NCI-H1930 (cell line): ENCODE results near the gene SERPINB1.
"Not testable (repeated sequence)": the region's sequence is repeated elsewhere in the genome, so short reads cannot be mapped to it uniquely, and the experiment has no call there.

Experiments used
- DNase-seq, 2 experiments: peaks; one replicate each; lab custom pipeline; 2025; lab: John Stamatoyannopoulos, UW

The SERPINB1 gene

DNA sequence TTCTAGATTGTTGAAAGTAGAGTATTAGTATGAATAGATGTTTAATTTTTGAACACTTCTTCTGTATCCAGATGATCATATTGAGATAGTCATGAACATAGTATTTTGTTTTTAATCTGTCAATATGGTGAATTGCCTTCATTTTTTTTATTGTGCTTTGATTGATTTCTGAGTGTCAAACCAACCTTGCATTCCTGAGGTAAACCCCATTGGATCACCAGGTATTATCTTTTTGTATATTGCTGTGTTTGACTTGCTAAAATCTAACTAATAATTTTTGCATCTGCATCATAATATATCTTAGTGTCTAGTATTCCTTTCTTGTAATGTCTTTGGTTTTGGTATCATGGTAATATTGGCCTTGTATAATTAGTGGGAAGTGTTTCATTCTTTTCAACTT, 25.5 kb downstream of the SERPINB1 start:
- DNase-seq, result no peak

DNA sequence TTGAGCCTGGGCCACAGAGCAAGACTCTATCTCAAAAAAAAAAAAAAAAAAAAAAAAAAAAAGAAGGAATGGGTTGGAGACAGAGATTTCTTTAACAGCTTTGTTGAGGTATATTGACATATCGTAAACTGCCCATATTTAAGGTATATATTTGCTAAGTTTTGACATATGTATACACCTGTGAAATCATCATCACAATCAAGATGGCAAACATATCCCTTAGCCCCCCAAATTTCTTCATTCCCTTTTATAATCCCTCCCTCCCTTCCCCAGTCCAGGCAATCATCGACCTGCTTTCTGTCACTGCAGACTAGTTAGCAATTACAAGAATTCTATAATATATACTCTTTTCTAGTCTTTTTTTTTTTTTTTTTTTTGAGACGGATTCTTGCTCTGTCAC, 29.0 kb downstream of the SERPINB1 start:
- DNase-seq, result no peak

DNA sequence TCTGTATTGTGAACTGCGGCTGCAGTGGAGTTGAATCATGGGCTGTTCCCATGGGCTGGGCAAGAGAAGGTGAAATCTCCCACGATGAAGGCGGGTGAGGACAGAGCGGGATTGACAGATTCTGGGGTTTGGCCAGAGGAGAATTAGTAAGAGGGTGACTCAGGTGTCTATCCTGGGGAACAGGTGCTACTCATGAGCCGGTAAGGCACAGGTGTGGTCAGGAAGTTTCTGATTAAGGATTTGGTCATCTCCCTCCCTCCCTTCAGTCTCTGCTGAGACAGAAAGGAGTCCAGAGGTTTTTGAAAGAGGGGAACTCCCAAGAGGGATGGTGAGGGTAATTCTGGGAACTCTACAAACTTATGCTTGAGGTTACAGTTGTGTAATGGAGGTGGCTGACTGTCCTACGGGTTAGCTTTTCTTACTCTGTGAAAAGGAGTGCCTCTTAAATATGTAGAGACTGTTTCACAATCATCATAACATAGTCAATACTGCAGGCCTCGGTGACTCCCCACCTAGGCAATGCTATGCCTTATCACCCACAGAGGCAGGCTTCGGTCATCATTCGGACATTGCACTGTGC, 31.5 kb downstream of the SERPINB1 start:
- no peak for DNase-seq

DNA sequence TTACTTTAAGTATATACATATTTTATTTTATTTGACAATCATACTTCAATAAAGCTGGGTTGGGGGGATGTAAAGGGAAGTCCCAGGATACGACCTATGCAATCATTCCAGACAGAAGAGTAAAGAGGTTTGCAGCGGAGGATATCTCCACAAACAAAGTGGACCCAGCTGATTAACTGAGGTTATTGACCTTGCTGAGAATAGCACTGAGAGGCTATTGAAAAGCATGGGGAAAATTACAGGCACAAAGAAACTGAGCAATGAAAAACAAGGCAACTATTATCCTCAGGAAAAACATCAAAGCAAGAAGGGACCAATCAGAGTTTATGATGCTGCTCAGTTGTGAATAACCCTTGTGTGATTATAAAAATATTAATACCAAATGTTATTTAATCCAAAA, 32.6 kb downstream of the SERPINB1 start:
- DNase-seq, result no peak

DNA sequence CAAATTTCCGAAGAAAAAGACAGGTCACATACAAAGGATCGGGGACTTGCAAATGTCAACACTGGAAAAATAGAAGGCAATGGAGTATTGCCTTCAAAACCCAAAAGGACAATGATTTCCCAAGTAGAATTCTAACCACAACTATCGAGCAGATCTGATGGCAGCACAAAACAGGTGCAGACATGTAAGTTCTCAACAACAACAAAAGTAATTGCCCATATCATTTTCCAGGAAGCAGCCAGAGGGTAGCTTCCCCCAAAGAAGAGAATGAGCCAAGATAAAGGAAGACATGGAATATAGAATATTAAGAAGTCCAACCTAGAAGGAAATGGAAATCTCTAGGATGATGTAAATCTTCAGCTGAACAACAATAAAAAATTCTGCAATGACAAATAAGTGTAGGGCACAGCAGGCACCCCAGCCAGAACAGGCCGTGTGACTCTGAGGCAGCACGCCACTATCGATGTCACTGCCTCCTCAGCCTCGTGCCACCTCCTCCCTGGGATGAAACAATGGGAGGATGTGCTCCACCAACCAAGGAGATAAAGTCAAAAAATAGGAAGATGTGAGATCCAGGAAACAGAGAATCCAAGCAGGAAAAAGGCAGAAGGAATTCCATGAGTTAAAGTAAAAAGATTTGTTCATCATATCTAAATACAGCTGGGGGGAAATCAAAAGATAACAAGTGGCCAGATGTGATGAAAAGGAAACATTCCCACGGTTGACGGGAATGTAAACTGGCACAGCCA, 34.1 kb downstream of the SERPINB1 start:
- DNase-seq, result no peak

DNA sequence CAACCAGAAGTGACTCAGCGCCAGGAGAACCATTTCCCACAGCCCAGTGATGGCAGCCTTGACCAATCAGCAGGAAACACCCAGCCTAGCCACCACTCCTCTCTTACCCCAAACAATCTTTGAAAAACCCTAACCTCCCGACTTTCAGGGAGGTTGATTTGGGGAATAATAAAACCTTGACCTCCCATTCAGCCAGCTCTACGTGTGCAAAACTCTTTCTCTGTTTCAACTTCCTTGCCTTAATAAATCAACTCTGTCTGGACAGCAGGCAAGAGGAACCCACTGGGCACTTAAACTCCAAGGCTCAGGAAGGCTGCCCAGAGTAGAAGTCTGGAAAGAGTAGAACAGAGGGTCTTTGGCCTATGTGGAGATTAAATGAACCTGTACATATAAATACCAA, 35.0 kb downstream of the SERPINB1 start:
- no peak for DNase-seq

DNA sequence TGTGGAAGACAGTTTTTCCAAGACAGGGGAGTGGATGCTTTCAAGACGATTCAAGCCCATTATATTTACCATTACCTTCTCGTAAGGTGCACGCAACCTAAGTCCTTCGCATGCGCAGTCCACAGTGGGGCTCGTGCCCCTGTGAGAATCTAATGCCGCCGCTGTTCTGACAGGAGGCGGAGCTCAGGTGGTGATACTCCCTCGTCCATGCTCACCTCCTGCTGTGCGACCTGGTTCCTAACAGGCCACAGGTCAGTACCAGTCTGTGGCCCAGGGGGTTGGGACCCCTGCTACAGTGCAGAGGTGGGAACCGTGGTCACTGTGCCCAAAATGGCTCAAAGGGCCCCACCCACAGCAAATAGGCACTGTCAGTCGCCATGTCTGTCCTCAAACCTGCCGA, 36.6 kb downstream of the SERPINB1 start:
- no peak for DNase-seq

DNA sequence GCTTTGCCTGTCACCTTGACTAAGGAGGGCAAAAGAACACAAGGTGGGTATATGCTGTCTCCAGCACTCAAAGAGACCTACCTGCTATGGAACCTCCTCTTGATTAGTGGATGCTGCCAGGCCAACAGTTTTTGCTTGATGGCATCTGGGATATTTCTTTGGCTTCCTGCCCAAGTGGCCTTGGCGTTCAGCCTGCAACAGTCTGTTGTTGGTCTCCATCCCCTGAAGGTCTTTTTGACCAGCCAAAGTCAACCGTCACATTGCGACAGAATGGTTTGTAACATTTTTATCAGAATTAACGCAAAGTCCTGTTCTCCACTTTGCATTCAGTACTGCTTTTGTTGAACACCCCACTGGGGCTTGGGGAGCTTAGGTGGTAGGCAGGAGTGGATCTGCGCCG, 37.1 kb downstream of the SERPINB1 start:
- no peak for DNase-seq

DNA sequence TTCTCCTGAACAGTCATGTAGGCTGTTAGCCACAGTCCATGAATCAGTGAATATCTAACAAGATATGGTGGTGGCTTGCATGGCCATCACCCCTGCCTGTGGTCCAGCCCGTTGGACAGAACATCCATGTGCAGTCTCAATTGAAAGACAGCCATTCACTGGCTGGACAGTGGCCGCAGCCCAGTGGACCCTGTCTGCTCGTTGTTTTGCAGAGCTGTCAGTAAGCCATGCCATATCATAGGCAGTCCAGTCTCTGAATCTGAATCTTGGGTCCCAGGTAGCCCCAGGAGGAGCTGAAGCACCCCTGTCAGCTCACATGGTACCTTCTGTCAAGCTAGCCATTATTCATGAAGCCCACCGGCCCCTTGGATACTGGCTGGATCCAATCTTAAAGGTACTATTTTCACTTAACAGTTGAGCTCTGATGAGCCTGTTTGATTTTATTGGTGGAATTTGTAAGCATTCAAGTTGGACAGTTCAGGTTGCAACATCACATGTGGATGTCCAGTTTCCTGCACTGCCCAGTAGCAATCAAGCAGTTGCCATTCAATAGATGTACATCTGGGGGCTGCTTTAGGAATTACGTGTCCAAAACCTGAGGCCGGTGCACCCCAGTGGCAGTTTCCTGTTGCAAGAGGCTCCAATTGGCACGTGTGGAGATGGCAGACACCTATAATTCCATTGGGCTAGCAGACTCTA, 37.8 kb downstream of the SERPINB1 start:
- no peak for DNase-seq

DNA sequence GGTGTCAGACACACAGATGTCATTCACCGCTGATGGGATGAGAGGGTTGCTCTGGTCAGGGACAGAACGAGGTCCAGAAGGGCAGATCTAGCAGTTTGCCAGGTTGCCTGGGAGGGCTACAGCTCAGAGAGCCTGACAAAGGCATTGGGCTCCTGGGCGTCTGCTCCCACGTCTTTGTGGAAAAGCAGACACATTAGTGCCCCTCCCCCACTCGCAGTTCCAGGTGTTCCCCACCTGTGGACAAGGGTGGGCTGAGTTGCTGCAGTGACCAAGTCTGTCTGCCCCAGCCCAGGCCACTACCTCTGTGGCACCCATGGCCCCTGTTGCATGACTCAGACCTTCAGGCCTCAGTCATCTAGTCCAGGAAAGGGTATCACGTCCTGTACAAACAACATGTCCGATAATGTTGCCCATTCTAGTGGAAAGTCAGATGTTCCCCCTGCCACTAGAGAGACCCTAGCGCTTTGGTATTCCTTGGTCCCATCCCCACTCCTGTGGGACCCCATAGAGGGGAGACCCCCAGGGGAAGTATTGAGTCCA, 39.1 kb downstream of the SERPINB1 start:
- no peak for DNase-seq

DNA sequence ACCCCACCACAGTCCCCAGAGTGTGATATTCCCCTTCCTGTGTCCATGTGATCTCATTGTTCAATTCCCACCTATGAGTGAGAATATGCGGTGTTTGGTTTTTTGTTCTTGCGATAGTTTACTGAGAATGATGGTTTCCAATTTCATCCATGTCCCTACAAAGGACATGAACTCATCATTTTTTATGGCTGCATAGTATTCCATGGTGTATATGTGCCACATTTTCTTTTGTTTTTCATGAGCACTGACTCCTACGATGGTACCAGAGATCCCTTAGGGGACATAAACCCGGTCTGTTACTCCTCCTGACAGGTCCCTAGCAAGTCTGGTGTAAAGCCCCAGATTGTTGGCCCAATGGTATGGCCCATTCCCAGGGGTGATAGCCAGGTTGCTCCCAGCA, 40.0 kb downstream of the SERPINB1 start:
- not testable (repeated sequence) for DNase-seq

DNA sequence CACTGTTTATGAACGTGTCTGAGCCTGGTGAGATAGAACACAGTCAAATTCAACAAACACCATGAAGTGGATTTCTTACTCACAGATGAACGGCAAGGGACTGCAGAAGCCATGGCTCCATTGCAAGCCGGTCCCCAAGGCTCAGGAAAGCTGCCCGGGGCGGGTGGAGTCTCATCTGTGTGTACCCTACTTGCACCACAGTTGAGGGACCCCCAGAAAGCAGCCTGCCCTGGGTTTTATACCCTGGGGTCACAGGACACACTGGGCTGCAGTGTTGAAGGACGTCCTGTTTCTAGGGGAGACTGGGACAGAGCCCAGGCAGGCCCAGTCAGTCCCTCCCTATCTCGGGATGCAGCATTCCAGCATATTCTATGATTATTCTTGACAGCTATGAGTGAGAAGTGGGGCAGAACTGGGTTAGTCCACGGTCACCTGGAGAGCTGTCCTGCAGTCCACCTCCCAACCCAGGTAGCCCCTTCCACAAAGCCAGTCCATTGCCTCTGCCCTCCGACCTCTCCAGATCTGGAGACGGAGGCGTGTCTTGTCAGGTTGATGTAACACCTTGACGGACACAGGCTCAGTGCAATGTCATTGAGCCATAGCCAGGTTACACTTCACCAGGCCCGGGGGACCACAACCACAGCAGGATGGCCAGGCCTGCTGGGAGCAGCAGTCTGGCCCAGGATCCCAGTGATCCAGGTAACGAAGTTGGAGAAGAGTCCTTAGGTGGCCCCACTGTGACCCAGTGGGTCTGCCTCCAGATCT, 40.9 kb downstream of the SERPINB1 start:
- DNase-seq, result no peak

DNA sequence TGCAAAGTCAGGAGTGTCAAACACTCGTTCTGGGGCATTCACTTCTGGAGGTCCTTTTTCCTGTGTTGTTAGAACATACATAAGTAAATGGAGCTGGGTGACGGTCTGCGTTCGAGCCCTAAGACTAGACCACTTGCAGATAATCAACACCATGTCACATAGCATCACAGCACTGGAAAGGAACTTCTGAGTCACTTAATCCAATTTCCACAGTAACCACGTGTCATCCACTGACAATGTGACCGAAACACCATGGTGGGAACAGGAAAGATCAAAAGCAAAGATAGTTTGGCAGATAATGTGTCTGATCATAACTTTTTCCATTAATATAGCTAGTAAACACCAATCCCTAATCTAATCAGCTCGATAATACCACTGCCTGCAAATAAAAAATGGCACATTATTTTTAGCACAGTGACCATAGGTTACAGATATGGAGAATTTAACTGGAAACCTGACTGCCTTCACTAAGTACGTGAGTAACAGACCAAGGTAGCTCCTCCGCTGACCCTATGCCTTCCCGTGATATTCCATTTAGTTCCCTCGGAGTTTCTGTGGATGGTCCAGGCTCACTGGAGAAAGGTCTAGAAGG, 41.6 kb downstream of the SERPINB1 start:
- DNase-seq, result no peak

DNA sequence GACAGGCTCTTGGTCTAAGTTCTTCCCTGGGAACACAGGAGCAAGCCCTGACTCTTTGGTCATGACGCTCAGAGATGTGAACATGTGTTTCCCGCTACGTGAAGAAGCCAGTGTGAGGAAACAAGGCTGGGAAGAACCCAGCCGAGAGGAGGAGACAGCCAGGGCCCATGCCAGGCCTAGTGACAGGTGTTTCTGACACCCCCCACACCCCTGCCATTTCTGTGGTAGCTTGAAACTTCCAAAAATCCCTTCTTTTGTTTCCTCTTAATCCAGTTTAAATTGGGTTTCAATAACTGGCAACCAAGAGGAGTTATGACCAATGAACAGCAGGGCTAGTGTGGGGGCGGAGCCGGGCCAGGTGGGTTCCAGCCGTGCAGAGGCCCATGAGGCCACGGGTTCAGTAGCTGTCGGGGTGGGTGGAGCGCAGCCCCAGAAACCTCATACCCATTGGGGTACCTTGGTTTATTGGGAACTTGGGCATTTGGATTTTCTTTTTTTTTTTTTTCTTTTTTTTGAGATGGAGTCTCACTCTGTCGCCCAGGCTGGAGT, 43.0 kb downstream of the SERPINB1 start:
- no peak for DNase-seq

DNA sequence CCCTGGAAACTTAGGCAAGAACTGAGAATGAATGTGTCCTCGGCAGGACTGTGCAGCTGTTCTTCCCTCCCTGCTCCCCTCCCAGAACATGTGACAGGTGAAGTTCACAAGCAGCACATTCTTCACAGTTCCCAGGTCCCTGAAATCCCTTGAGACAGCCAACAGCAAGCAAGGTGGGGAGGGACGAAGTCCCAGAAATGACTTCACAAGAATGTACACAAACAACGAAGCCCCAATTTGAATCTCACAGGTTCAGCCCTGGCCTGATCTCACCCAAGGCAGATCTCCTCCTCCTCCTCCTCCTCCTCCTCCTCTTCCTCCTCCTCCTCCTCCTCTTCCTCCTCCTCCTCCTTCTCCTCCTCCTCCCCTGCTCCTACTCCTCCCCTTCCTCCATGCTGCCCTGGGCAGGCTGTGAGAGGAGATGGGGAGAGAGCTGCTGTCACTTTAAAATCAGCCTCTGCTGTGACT, 44.1 kb downstream of the SERPINB1 start:
- DNase-seq, result no peak

DNA sequence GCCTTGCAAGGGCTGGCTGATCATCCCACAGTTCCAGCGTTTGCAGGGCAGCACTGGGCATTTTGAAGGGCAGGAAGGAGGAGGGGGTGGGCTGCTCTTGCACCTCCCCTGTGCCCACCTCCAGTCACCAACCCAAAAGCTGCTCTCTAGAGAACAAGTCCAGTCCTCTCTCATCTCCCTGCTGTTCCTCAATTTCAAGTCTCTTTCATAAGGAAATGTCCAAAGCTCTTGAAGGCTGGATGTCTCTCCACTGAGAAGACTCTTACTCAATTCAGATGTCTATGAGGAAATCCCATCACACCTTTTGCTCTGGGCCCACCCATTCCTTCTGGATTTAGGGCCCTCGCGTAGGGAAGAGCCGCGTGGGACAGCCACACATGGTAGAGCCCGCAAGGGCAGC, 44.8 kb downstream of the SERPINB1 start:
- no peak for DNase-seq

DNA sequence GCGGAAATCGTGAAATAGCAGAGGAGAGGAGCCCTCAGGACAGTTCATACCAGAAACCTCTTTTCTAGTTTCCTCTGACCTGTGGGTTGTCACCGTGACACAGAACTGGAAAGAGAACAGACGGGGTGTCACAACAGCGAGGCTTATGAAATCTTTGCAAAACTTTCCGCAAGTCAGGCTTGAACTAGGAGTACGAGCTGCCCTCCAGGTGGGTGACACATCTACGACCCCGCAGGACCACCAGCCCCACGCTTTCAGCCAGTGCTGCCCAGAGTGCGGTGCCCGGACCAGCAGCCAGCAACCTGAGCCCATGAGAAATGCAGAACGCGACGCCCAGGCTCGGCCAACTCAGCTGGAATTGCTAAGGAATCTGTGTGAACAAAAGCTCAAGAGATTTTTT, 45.7 kb downstream of the SERPINB1 start:
- no peak for DNase-seq

DNA sequence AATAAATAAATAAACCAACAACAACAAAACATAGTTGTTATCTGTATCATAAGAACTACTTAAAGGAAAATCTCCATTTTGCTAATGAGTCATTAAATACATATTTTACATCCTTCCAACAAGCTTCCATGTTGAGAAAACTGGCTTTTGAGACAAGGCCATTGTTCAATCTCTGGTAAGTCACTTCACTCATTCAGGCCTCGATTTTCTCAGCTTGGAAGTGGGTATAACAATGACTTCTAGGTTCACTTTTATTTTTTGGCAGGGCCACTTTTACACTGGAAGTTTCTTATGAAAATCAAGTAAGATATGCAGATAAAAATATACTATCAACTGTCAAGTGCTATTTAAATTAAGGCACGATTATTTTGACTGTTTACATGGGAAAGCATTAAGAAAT, 46.5 kb downstream of the SERPINB1 start:
- DNase-seq, result no peak

DNA sequence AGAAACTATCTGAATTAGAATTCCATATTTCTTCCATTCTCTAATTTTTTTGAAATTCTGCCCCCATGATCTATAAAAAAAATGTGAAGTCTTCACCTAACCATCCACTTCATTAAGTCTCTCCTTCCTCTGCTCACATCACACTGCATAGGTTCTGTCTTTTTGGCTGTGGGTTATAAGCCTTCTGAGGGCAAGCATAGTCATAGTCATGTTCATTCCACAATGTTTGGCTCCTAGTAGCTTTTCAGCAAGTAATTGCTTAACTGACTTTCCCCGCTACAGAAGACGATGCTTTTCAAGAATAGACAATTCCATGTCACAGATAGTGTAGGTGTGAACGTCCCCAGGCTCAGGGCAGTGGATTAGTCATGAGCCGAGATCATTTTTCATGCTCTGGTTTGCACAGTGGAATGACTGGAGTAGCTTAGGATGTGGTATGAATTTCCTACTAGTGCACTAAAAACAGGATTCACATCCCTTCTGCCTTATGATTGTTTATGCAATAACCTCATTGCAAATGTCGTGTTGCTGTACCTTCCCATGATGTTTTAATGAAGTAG, 47.4 kb downstream of the SERPINB1 start:
- DNase-seq, result no peak

DNA sequence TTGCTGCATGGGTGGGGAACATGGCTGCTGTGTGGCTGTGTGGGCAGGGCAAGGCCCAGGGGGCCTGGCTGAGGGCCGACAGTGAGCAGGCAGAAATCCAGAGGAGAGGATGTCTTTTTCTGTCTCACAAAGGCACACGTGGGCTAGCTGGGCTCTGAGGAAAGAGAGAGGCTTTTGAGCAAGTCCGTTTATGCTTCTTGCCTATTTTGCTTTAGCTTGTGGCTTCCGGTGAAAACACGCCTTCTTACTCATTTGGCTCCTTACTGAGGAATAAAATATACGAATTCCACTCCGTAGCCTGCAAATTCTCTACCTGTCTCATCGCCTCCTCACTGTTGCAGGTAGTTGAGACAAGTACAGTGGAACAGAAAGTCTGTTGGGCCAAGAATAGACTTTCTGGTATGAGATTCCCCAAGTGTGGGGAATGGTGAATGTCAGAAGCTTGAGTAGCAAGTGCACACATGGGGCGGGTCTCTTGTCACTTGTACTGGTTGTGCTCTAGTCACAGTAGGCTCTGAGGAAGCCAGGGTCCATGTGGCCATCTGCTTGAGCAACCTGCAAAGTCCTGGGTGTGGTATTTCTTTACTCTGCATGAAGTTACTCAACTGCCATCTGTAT, 48.0 kb downstream of the SERPINB1 start:
- DNase-seq, result no peak
